SIG-M5 (cell line): Measurements from ENCODE around the gene MEF2B.

Experiments used
- DNase-seq: peaks from one replicate; lab custom pipeline; 2025; lab: John Stamatoyannopoulos, UW

The MEF2B gene

GRCh38 chr19:19170053-19170872, at the start of gene MEF2B:
MEF2B (minus strand) TSS chr19:19170263; CDS start chr19:19150735, 19,528 bp downstream.
- no peak for DNase-seq

GRCh38 chr19:19218911-19219310, 48.8 kb upstream of the MEF2B start:
- DNase-seq = no peak

GRCh38 chr19:19217099-19217498, 47.0 kb upstream of the MEF2B start:
- no peak for DNase-seq

GRCh38 chr19:19215792-19216191, 45.7 kb upstream of the MEF2B start:
- DNase-seq = no peak

- DNase-seq = no peak
These were observed 44.8 kb upstream of the MEF2B start for GRCh38 chr19:19214892-19215291.

GRCh38 chr19:19214159-19214490, 44.1 kb upstream of the MEF2B start:
- no peak for DNase-seq

- DNase-seq = no peak
These were observed 43.5 kb upstream of the MEF2B start for GRCh38 chr19:19213426-19214158.

- no peak for DNase-seq
These were observed 42.9 kb upstream of the MEF2B start for GRCh38 chr19:19212916-19213315.

- no peak for DNase-seq
These were observed 41.7 kb upstream of the MEF2B start, which contains the start of gene NCAN for GRCh38 chr19:19211499-19212420. NCAN (plus strand) TSS chr19:19211958; CDS start chr19:19216954, 4,996 bp downstream.

- no peak for DNase-seq
These were observed 39.3 kb upstream of the MEF2B start for GRCh38 chr19:19209372-19209771.

GRCh38 chr19:19207637-19208572, 37.8 kb upstream of the MEF2B start:
- DNase-seq = no peak

GRCh38 chr19:19206938-19207337, 36.9 kb upstream of the MEF2B start:
- no peak for DNase-seq

GRCh38 chr19:19205416-19206410, 35.6 kb upstream of the MEF2B start:
- DNase-seq = no peak

- DNase-seq = no peak
These were observed 34.1 kb upstream of the MEF2B start for GRCh38 chr19:19204181-19204580.

GRCh38 chr19:19203012-19203856, 33.2 kb upstream of the MEF2B start, which contains the start of gene NR2C2AP:
NR2C2AP (minus strand) TSS chr19:19203414; CDS start chr19:19203060, 354 bp downstream.
- peak; percentile 41 for DNase-seq

GRCh38 chr19:19202707-19203011, 32.6 kb upstream of the MEF2B start:
- DNase-seq = no peak

- no peak for DNase-seq
These were observed 31.9 kb upstream of the MEF2B start for GRCh38 chr19:19201697-19202630.

- DNase-seq = no peak
These were observed 23.9 kb upstream of the MEF2B start for GRCh38 chr19:19193926-19194325.
